K562 (cell line): ENCODE results near the gene HSDL1. TPM values are rescaled to one million over a fixed set of nuclear protein-coding genes. Genes with fewer than 3 reads are reported as not detected.

Experiments used
- ATF4 ChIP-seq: fragments of 450-650 bp; formaldehyde crosslinking; IDR thresholded peaks from 2 replicates; pipeline ENCODE4 v1.4.0; 2022; ENCODE audit warnings: mild to moderate bottlenecking, moderate library complexity
- FOXP4 ChIP-seq: sonication (generic); formaldehyde crosslinking; IDR thresholded peaks from 2 replicates; pipeline ENCODE4 v1.8.0; 2022; ENCODE audit warnings: mild to moderate bottlenecking, missing genetic modification reagents, borderline replicate concordance
- KAT7 ChIP-seq: sonication (generic); formaldehyde crosslinking; IDR thresholded peaks from 2 replicates; pipeline ENCODE4 v1.8.0; 2022; ENCODE audit warnings: missing genetic modification reagents, mild to moderate bottlenecking, borderline replicate concordance
- NEUROD1 ChIP-seq: fragments of 150-350 bp; IDR thresholded peaks from 2 replicates; pipeline ENCODE4 v1.6.1; 2014; ENCODE audit warnings: borderline replicate concordance, low read length, low read depth; ENCODE audit not compliant: partially characterized antibody
- NR1H2 ChIP-seq: sonication (generic); formaldehyde crosslinking; IDR thresholded peaks from 2 replicates; pipeline ENCODE4 v1.4.0; 2020; ENCODE audit warnings: mild to moderate bottlenecking, missing genetic modification reagents
- PATZ1 ChIP-seq: fragments of 250-450 bp; sonication (Bioruptor Pico); IDR thresholded peaks from 2 replicates; pipeline ENCODE4 v1.5.0; 2020; ENCODE audit warnings: mild to moderate bottlenecking, borderline replicate concordance
- POLR2A ChIP-seq: fragments of 450-650 bp; conservative IDR thresholded peaks from 2 replicates; pipeline ENCODE4 v1.6.1; 2016
- ZNF277 ChIP-seq: fragments of 250-450 bp; sonication (Bioruptor Pico); IDR thresholded peaks from 2 replicates; pipeline ENCODE4 v1.8.0; 2022; ENCODE audit warnings: inconsistent platforms, mild to moderate bottlenecking, moderate library complexity, borderline replicate concordance
- polyA plus RNA-seq, 8 experiments: library from polyadenylated mRNA; depleted of rRNA in 4 of 8; stranded (reverse) in 5 of 8; unstranded in 3 of 8; fragments of >200 nt; fragmentation: Nextera tagmentation in 2 of 8; fragmentation: Illumina TruSeq in 1 of 8; extraction: Ambion mirVana in 2 of 8; extraction: Trizol in 1 of 8; gene quantifications; 2 replicates each; pipeline versions ENCODE4 v1.2.1 to v1.2.3, GENCODE V29; 2011 to 2014; ENCODE audit warnings: inconsistent platforms in 1 of 8, missing spikeins in 1 of 8
- total RNA-seq, 7 experiments: library from RNA; depleted of rRNA in 6 of 7; stranded (reverse); fragments of >200 nt in 6 of 7; fragmentation: Illumina TruSeq in 2 of 7; extraction: Trizol in 2 of 7; gene quantifications; 2 replicates each; pipeline versions ENCODE4 v1.2.1 to v1.2.3, GENCODE V29; 2011 to 2021; ENCODE audit warnings: low replicate concordance in 1 of 7
- TF ChIP-seq, protein P1 (sequence below): sonication (generic); formaldehyde crosslinking; IDR thresholded peaks from 2 replicates; pipeline ENCODE4 v1.8.1; 2023; ENCODE audit warnings: missing genetic modification reagents, mild to moderate bottlenecking, borderline replicate concordance
- TF ChIP-seq, protein P2 (sequence below): fragments of 250-450 bp; sonication (Bioruptor Pico); IDR thresholded peaks from 2 replicates; pipeline ENCODE4 v1.5.0; 2021
- TF ChIP-seq, protein P3 (sequence below): fragments of 450-650 bp; conservative IDR thresholded peaks from 2 replicates; pipeline ENCODE4 v1.6.1; 2016; ENCODE audit warnings: missing genetic modification characterization, low read depth, mild to moderate bottlenecking, control low read depth, missing compliant biosample characterization

Gene HSDL1
- total and polyA plus RNA-seq, 9 of the 15 experiments (the other 6 are each of a cell fraction or from before 2014, with no cell fraction given) = 14.8 to 41.2 (median 27.7) TPM

- TF ChIP-seq, protein P1, sequence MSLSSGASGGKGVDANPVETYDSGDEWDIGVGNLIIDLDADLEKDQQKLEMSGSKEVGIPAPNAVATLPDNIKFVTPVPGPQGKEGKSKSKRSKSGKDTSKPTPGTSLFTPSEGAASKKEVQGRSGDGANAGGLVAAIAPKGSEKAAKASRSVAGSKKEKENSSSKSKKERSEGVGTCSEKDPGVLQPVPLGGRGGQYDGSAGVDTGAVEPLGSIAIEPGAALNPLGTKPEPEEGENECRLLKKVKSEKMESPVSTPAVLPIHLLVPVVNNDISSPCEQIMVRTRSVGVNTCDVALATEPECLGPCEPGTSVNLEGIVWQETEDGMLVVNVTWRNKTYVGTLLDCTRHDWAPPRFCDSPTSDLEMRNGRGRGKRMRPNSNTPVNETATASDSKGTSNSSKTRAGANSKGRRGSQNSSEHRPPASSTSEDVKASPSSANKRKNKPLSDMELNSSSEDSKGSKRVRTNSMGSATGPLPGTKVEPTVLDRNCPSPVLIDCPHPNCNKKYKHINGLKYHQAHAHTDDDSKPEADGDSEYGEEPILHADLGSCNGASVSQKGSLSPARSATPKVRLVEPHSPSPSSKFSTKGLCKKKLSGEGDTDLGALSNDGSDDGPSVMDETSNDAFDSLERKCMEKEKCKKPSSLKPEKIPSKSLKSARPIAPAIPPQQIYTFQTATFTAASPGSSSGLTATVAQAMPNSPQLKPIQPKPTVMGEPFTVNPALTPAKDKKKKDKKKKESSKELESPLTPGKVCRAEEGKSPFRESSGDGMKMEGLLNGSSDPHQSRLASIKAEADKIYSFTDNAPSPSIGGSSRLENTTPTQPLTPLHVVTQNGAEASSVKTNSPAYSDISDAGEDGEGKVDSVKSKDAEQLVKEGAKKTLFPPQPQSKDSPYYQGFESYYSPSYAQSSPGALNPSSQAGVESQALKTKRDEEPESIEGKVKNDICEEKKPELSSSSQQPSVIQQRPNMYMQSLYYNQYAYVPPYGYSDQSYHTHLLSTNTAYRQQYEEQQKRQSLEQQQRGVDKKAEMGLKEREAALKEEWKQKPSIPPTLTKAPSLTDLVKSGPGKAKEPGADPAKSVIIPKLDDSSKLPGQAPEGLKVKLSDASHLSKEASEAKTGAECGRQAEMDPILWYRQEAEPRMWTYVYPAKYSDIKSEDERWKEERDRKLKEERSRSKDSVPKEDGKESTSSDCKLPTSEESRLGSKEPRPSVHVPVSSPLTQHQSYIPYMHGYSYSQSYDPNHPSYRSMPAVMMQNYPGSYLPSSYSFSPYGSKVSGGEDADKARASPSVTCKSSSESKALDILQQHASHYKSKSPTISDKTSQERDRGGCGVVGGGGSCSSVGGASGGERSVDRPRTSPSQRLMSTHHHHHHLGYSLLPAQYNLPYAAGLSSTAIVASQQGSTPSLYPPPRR (CRISPR knock-in tag) = no peak
- TF ChIP-seq NR1H2 (CRISPR knock-in tag) (no peak), PATZ1 (no peak), KAT7 (no peak), NEUROD1 (no peak), ZNF277 (no peak), ATF4 (peak; percentile 91; the same call in 1 of the 2 replicates), FOXP4 (CRISPR knock-in tag) (no peak), POLR2A (no peak)
- TF ChIP-seq, protein P2, sequence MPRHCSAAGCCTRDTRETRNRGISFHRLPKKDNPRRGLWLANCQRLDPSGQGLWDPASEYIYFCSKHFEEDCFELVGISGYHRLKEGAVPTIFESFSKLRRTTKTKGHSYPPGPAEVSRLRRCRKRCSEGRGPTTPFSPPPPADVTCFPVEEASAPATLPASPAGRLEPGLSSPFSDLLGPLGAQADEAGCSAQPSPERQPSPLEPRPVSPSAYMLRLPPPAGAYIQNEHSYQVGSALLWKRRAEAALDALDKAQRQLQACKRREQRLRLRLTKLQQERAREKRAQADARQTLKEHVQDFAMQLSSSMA (CRISPR knock-in tag) = no peak
- TF ChIP-seq, protein P3, sequence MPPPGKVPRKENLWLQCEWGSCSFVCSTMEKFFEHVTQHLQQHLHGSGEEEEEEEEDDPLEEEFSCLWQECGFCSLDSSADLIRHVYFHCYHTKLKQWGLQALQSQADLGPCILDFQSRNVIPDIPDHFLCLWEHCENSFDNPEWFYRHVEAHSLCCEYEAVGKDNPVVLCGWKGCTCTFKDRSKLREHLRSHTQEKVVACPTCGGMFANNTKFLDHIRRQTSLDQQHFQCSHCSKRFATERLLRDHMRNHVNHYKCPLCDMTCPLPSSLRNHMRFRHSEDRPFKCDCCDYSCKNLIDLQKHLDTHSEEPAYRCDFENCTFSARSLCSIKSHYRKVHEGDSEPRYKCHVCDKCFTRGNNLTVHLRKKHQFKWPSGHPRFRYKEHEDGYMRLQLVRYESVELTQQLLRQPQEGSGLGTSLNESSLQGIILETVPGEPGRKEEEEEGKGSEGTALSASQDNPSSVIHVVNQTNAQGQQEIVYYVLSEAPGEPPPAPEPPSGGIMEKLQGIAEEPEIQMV = no peak; the same call in 1 of the 2 replicates
Observed at GRCh38 chr16:84139628-84140258, 5.2 kb downstream of the HSDL1 start (continued).
